GM19351 (cell line): ENCODE measurements around the gene CLCN7.
"Not testable (repeated sequence)": the region's sequence is repeated elsewhere in the genome, so short reads cannot be mapped to it uniquely, and the experiment has no call there.

ENCODE experiments used
- ATAC-seq: cut with Tn5 transposase; IDR thresholded peaks from one replicate; pipeline ENCODE4 v1.9.1; 2021; ENCODE audit warnings: mild to moderate bottlenecking, moderate library complexity; ENCODE audit not compliant: unreplicated experiment

The CLCN7 gene

GRCh38 chr16:1487395-1488053, 12.7 kb upstream of the CLCN7 start:
- no peak for ATAC-seq

DNA sequence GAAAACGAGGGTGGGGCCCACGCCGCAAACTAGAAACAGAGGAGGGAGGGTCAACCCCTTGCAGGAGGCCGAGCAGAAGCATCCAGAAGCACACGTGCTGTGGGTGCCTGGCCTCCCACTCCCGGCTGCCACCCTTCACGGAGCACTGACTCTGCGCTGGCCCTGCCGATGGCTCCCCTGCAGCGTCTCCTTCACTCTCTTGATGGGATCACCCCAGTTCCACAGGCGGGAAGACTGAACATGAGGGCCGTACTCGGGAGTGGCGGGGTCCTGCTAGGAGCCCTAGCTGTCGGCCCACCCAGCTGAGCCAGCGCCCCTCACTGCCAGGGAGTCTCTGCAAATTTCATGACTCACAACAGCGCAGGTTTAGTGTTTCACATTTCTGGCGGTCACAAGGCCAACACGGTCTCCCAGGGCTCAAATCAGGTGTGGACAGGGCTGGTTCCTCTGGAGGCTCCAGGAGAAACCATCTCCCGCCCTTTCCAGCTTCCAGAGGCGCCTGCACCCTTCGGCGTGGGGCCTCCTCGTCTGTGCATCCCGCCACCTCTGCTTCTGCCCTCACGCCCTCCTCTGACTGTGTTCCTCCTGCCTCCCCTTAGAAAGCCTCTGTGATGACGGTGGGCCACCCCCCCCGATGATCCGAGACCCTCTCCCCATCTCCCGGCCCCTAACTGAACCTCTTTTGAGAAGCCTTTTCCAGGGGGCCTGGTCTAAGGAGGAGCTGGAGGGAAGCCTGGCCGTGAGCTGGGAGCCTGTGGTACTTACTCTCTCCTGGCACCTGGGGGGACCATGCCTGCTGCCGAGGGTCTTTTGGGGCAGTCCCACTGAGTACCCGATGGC, 11.9 kb upstream of the CLCN7 start:
- ATAC-seq = no peak

DNA sequence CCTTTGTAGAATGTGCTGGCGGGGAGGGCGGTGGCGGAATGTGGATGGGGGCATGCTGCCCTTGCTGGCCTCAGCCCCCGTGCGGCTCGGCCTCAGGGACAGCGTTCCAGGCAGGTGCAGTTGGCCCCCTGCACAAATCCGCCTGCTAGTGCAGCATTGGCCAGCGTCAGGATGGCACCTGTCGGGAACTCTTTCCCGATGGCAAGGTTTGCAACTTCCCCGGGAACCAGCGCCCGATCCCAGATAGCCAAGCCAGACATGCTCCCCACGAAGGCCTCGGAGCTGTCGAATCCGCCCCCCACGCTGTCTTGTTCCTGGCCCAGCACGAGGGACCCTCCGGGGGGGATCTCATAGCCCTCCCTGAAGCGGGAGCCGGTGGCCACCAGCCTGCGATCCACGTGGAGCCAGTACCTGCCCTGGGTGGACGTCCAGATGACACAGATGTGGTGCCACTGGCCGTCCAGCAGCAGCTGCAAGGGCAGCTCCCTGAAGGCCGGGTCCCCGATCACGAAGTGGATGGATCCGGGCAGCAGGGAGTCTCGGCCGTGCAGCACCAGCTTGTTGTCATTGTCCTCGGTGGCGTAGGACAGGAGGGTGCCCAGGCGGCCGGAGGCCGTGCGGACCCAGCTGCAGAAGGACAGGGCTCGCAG, 11.1 kb upstream of the CLCN7 start:
- ATAC-seq = no peak

- no peak for ATAC-seq
Observed at GRCh38 chr16:1481906-1482835, 7.3 kb upstream of the CLCN7 start.

- not testable (repeated sequence) for ATAC-seq
Observed at GRCh38 chr16:1478937-1479336, 4.1 kb upstream of the CLCN7 start.

- ATAC-seq = no peak
Observed at GRCh38 chr16:1477033-1477432, 2.2 kb upstream of the CLCN7 start.

GRCh38 chr16:1475552-1476114, 805 bp upstream of the CLCN7 start:
- no peak for ATAC-seq

GRCh38 chr16:1474082-1474795, 589 bp downstream of the CLCN7 start:
- no peak for ATAC-seq

DNA sequence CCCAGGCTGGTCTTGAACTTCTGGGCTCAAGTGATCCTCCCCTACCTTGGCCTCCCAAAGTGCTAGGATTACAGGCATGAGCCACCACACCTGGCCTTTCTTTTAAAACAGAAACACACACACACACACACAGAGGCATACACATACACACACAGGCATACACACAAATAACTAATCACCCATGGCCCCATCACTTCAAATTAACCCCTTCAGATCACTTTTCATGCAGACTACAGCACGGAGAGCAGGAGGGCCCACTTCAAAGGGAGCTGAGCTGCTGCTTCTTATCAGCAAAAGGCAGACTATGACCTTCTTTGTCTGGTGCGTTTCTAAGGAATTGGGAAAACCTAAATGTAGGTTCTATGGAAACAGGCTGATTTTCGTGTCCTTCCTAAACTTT, 1.9 kb downstream of the CLCN7 start:
- ATAC-seq = no peak

DNA sequence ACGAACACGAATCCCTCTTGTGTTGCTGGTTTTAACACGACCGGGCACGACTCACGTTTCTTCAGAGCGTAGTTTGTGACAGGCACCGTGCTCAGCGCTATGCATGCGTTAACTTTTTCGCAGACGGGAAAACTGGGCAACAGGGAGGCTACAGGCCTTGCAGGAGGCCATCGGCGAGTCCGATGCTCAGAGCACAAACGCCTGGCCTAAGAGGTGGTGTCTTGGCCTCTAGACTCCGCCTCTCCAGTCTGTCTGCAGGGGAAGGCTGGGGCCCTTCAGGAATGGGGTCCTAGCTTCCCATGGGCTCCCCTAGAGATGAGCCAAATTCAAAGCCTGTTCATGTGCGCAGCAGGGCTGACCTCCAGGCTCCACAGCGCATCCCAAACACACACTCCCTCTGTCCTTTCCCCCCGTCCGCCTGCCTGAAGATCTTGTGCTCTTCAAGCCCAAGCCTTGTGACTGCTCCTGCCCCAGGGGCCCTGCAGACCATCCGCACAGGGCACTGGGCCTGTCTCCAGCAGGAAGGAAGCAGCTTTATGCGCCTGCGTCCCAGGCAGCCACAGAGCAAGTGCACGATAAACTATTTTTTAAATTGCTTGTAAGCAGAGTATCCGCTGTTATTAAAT, 3.1 kb downstream of the CLCN7 start:
- ATAC-seq = no peak

DNA sequence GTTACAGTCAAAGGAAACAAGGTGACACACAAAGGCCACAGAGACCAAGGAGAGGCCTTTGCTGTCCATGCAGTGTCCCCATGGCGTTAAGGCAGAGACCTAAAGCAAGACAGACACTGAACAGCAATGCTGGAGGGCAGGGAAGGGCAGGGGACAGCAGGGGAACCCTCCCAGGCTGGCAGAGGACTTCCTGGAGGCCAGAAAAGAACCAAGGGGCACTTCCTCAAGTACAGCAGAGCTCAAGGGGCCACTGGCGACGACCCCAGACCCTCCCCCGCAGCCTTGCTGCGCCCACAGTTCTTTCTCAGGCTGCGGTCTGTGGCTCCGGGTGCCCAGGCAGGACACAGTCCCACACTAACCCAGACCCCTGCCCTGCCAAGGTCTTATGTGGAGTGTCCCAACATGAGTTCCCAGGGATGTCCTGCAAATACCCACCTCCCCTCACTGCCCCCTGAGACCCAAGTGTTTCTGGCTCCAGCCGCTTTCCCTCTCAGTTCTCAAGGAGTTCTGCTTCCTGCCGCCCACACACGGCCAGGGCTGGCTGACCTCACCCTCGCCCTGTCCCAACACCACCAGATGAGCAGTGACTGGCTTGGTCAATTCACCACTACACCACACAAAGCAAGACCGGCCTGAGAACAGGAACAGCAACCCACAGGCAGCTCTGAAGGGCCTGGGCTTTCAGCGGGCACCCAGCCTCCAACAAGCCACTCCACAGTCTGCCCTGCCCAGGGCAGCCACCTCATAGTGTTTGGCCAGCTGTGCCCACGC, 4.2 kb downstream of the CLCN7 start:
- ATAC-seq = peak; percentile 33

- ATAC-seq = peak; percentile 59
Observed at GRCh38 chr16:1469693-1470201, 5.1 kb downstream of the CLCN7 start.

- not testable (repeated sequence) for ATAC-seq
Observed at GRCh38 chr16:1469141-1469540, 5.7 kb downstream of the CLCN7 start.

GRCh38 chr16:1468426-1468810, 6.4 kb downstream of the CLCN7 start:
- ATAC-seq = no peak

DNA sequence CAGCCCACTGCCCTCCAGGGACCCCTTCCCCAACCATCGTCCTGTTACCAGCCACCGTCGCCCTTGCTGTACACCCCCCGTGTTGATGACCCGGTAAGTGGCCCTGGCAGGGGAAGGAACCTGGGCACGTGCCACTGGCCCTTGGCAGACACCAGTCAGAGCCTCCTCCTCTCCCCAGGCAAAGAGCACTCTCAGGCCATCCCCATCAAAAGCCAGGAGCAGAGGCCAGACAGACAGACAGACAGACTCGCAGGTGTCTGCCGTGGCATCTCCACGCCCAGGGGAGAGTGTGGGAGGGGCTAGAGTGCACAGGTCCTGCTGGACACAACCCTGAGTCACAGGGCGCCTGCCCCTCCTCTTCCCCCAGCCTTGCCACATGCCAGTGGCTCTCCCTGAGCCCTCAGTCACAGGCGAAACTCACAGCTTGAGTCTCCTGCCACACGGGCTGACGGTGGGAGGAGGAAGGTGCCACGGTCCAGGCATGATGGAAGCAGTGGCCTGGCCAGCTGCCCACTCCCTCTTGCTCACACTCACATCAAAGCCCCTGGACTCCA, 7.8 kb downstream of the CLCN7 start:
- ATAC-seq = no peak

DNA sequence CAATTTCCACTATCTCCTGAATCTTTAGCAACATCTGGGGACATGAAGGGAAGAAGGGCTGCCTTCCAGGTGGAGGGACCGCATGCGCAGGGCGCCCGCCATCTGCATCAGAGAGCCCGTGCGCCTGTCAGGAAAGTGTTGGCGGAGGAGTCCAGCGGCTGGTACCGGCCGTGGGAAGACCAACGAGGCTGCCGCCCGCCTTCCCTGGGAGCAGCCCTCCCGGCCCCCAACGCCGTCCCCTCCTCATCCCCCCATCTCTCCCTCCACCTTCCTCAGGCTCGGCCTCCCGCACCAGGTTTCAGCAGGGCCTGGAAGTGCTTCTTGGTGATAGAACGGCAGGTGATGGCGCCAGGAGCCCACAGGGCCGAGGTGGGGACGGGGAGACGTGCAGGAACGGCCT, 8.8 kb downstream of the CLCN7 start:
- ATAC-seq = no peak

- ATAC-seq = no peak
Observed at GRCh38 chr16:1465567-1465915, 9.3 kb downstream of the CLCN7 start.

- ATAC-seq = no peak
Observed at GRCh38 chr16:1464894-1465566, 9.8 kb downstream of the CLCN7 start.
